ENCODE measurements around the gene RAPGEF1. TPM values are rescaled to one million over a fixed set of nuclear protein-coding genes. Genes with fewer than 3 reads are reported as not detected.

The RAPGEF1 gene
- 56.4 and 61.5 TPM in 2 replicates for total RNA-seq (2021)
- Bru-seq, nascent RNA = percentile 73 among the genes with signal in this experiment
- percentile 69 among the genes with signal in this experiment for BruChase-seq, experiment 1, labeled RNA remaining after a 2-hour chase
- BruChase-seq, experiment 2, labeled RNA remaining after a 6-hour chase = percentile 75 among the genes with signal in this experiment
- long read RNA-seq, full-length matches to known transcripts = 2 of 35 reads
- long read RNA-seq, partial matches to known transcripts = 10 of 35 reads
- long read RNA-seq, other reads (novel, unspliced or antisense) = 23 of 35 reads

DNA sequence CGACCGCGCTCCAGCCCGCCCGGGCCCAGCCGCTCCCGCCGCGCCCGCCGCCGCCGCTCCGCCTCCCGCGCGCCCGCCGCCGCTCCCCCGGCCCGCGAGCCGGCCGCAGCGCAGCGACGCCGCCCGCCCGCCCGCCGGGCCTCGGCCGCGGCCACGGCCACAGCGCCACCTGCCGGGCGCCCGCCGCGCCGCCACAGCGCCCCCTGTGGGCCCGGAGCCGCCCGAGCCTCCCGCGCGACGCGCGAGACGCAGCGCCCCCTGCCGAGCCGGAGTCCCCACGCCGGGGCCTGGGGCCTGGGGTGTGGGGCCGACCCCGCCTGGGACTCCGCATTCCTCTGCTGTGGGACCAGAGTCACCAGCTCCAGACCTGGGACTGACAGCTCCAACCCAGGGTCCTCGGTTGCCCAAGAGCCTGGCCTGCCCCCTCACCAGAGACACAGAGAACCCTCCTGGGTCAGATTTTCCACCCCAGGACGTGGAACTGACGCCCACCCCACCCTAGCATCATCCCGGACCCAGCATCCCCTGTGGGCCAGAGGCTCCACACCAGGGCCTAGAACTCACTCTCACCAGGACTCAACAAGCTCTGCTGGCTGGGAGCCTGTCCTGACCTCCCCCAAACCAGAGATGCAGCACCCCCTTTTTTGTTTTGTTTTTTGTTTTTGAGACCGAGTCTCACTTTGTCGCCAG is at the start of gene RAPGEF1:
Gene RAPGEF1, minus strand, starts transcription at position 118 of the 690 bp plus-strand sequence. CDS start 246 bp downstream, outside the sequence.
- H3K27me3 ChIP-seq (replicated peaks; ENCODE audit: insufficient read depth, low read depth, low read length, poor library complexity) = no peaks in the 10 kb centered on the region
- CTCF ChIA-PET = interaction anchor here (0.7 to 2.1 kb wide), 3 partner anchors 11 to 1802 kb away, joined by 4 to 8 read pairs (median 4); no protein-coding TSS in a partner anchor
- H3K4me3 ChIP-seq (ENCODE audit: low read depth, low read length, poor library complexity, severe bottlenecking) = peak within 1 kb of the TSS; percentile 79
- no peaks in the 10 kb centered on the region for H3K9me3 ChIP-seq (ENCODE audit: low read depth, low read length, poor library complexity, severe bottlenecking)
- peak within 1 kb of the TSS; percentile 73 for H3K27ac ChIP-seq (ENCODE audit: low read depth, low read length, poor library complexity, severe bottlenecking)
- no peaks in the 10 kb centered on the region for H3K36me3 ChIP-seq (ENCODE audit: insufficient read depth, low read length, poor library complexity, severe bottlenecking)
- POLR2A ChIA-PET (ENCODE audit: low non-redundant PET) = interaction anchor here (0.6 kb wide), 1 partner anchor 752 kb away, joined by 3 read pairs; no protein-coding TSS in a partner anchor
- TF ChIP-seq CTCF (conservative IDR thresholded peaks at IDR 0.05; ENCODE audit: low read depth, low read length) (peak; percentile 73), EZH2 (IDR thresholded peaks at IDR 0.05; ENCODE audit: borderline replicate concordance, low read depth, low read length, poor library complexity, severe bottlenecking) (no peak)
- no TSS peak for BruUV-seq (replicated peaks)
- peak; percentile 73 for DNase-seq (ENCODE audit: low spot score)
- intact Hi-C loops (cut with micrococcal nuclease; ENCODE audit: unreplicated experiment) = loop anchor here (1.0 to 10.0 kb wide), 2 partner anchors 149 to 235 kb away; partner anchors contain the start of gene POMT1
- no peaks in the 10 kb centered on the region for H3K4me1 ChIP-seq (ENCODE audit: insufficient read depth, low read length, poor library complexity, severe bottlenecking)

GRCh38 chr9:131788851-131789250 is 49.0 kb upstream of the RAPGEF1 start:
- POLR2A ChIA-PET (ENCODE audit: low non-redundant PET) = no interaction called here
- TF ChIP-seq CTCF (conservative IDR thresholded peaks at IDR 0.05; ENCODE audit: low read depth, low read length) = no peak
- no peak for TF ChIP-seq EZH2 (IDR thresholded peaks at IDR 0.05; ENCODE audit: borderline replicate concordance, low read depth, low read length, poor library complexity, severe bottlenecking)
- Histone ChIP-seq H3K4me1 (ENCODE audit: insufficient read depth, low read length, poor library complexity, severe bottlenecking) (no peaks in the 10 kb centered on the region), H3K27ac (ENCODE audit: low read depth, low read length, poor library complexity, severe bottlenecking) (no peak overlapping the region), H3K9me3 (ENCODE audit: low read depth, low read length, poor library complexity, severe bottlenecking) (no peaks in the 10 kb centered on the region), H3K27me3 (replicated peaks; ENCODE audit: insufficient read depth, low read depth, low read length, poor library complexity) (peaks cover 74% of the 10 kb centered on the region), H3K36me3 (ENCODE audit: insufficient read depth, low read length, poor library complexity, severe bottlenecking) (no peaks in the 10 kb centered on the region), H3K4me3 (ENCODE audit: low read depth, low read length, poor library complexity, severe bottlenecking) (no peak overlapping the region)
- intact Hi-C loops (cut with micrococcal nuclease; ENCODE audit: unreplicated experiment) = no loop called here
- BruUV-seq (replicated peaks) = no TSS peak
- CTCF ChIA-PET = no interaction called here
- DNase-seq (ENCODE audit: low spot score) = no peak

DNA sequence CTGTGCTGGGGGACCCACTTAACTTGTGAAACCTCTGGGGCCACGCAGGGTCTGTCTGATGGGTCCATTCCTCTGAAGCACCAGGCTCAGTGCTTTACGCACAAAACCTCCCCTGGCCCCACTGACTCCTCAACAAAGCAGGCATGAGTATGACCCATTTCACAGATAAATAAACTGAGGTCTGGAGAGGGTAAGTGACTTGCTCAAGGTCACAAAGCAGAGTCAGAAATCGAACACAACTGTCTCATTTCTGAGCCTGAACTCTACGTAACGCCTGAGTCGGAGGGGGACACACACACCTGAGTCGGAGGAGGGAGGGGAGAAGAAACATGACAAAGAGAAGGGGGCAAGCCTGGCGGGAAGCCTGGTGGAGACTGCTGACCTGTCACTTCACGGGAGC is 48.0 kb upstream of the RAPGEF1 start:
- Histone ChIP-seq H3K27me3 (replicated peaks; ENCODE audit: insufficient read depth, low read depth, low read length, poor library complexity) (peaks cover 64% of the 10 kb centered on the region), H3K4me3 (ENCODE audit: low read depth, low read length, poor library complexity, severe bottlenecking) (no peak overlapping the region), H3K9me3 (ENCODE audit: low read depth, low read length, poor library complexity, severe bottlenecking) (no peaks in the 10 kb centered on the region), H3K4me1 (ENCODE audit: insufficient read depth, low read length, poor library complexity, severe bottlenecking) (no peaks in the 10 kb centered on the region), H3K27ac (ENCODE audit: low read depth, low read length, poor library complexity, severe bottlenecking) (no peak overlapping the region), H3K36me3 (ENCODE audit: insufficient read depth, low read length, poor library complexity, severe bottlenecking) (no peaks in the 10 kb centered on the region)
- ChIA-PET CTCF (no interaction called here), POLR2A (ENCODE audit: low non-redundant PET) (no interaction called here)
- BruUV-seq (replicated peaks) = no TSS peak
- TF ChIP-seq EZH2 (IDR thresholded peaks at IDR 0.05; ENCODE audit: borderline replicate concordance, low read depth, low read length, poor library complexity, severe bottlenecking) (no peak), CTCF (conservative IDR thresholded peaks at IDR 0.05; ENCODE audit: low read depth, low read length) (no peak)
- no peak for DNase-seq (ENCODE audit: low spot score)
- intact Hi-C loops (cut with micrococcal nuclease; ENCODE audit: unreplicated experiment) = no loop called here

Data from A673 (cell line).